ENCODE data around the gene SMIM44. TPM values are rescaled to one million over a fixed set of nuclear protein-coding genes. Genes with fewer than 3 reads are reported as not detected.
"Not testable (repeated sequence)": the region's sequence is repeated elsewhere in the genome, so short reads cannot be mapped to it uniquely, and the experiment has no call there.

Gene SMIM44
- total RNA-seq, 2 donors from 2014 or later, result not detected

DNA sequence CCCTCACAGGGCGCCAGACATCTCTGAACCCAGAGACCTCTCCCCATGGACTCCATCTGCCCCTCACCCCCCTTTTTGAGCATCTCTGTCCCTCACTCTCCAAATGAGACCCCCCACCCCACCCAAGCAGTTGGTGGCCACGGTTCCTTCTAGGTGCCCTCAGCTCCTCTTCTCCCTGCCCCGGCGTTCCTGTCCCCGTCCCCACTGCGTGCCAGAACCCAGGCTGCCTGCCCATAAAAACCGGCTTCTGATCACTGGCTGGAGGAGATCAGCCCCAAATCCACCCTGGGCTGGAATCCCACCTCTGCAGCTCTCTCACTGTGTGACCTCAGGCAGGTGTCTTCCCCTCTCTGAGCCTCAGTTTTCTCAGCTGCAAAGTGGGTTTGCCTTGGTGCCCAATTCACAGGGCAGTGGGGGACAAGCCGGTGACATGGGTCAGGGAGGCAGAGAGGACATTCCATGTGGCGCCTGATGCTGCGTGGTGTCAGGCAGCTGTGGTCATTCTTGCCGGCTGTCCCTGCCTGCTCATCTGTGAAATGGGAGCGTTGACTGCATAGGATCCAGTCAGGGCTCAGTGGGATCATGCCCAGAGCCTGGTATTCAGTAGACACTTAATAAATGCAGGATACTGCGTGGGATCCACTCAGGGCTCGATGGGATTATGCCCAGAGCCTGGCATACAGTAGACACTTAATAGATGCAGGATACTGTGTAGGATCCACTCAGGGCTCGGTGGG, 28.4 kb downstream of the SMIM44 start:
- no peak overlapping the region for H3K9ac ChIP-seq (ENCODE audit: extremely low read depth, low read length, poor library complexity, severe bottlenecking)
- H3K9me3 ChIP-seq (ENCODE audit: control insufficient read depth, low read length), result no peaks in the 10 kb centered on the region
- H3K4me3 ChIP-seq (ENCODE audit: low read length), result no peak overlapping the region
- Mint-ChIP-seq H3K36me3 (ENCODE audit: low read depth) (no peaks in the 10 kb centered on the region), H3K4me1 (peaks cover 7% of the 10 kb centered on the region), H3K27ac (no peak overlapping the region), H3K9me3 (no peaks in the 10 kb centered on the region), H3K27me3 (ENCODE audit: insufficient read depth) (no peaks in the 10 kb centered on the region), H3K4me3 (no peak overlapping the region)
- no peaks in the 10 kb centered on the region for H3K36me3 ChIP-seq (ENCODE audit: control insufficient read depth, insufficient read depth, low read length)
- DNase-seq, result no peak
- no peak overlapping the region for H3K27ac ChIP-seq (ENCODE audit: low read depth, low read length)
- TF ChIP-seq CTCF (conservative IDR thresholded peaks at IDR 0.05), result no peak
- H3K4me1 ChIP-seq (ENCODE audit: control insufficient read depth, insufficient read depth, low read length), result peaks cover 8% of the 10 kb centered on the region
- no peaks in the 10 kb centered on the region for H3K27me3 ChIP-seq (ENCODE audit: control insufficient read depth, insufficient read depth, low read length, poor library complexity, severe bottlenecking)
- WGBS, 2 experiments (ENCODE audit: insufficient coverage in 1 of 2, insufficient read length in 1 of 2), result 93 to 98% methylated on average over 13 to 15 of the region's 15 CpGs

- no peak overlapping the region for H3K27ac ChIP-seq (ENCODE audit: low read depth, low read length)
- Mint-ChIP-seq H3K4me3 (no peak overlapping the region), H3K27me3 (ENCODE audit: insufficient read depth) (no peaks in the 10 kb centered on the region), H3K27ac (no peak overlapping the region), H3K36me3 (ENCODE audit: low read depth) (no peaks in the 10 kb centered on the region), H3K4me1 (peaks cover 7% of the 10 kb centered on the region), H3K9me3 (no peaks in the 10 kb centered on the region)
- no peak for DNase-seq
- H3K4me3 ChIP-seq (ENCODE audit: low read length), result no peak overlapping the region
- no peaks in the 10 kb centered on the region for H3K27me3 ChIP-seq (ENCODE audit: control insufficient read depth, insufficient read depth, low read length, poor library complexity, severe bottlenecking)
- no peak overlapping the region for H3K9ac ChIP-seq (ENCODE audit: extremely low read depth, low read length, poor library complexity, severe bottlenecking)
- 93 to 97% methylated on average over 10 to 25 of the region's 25 CpGs for WGBS, 2 experiments (ENCODE audit: insufficient coverage in 1 of 2, insufficient read length in 1 of 2)
- H3K36me3 ChIP-seq (ENCODE audit: control insufficient read depth, insufficient read depth, low read length), result no peaks in the 10 kb centered on the region
- no peaks in the 10 kb centered on the region for H3K9me3 ChIP-seq (ENCODE audit: control insufficient read depth, low read length)
- no peak for TF ChIP-seq CTCF (conservative IDR thresholded peaks at IDR 0.05)
- peaks cover 8% of the 10 kb centered on the region for H3K4me1 ChIP-seq (ENCODE audit: control insufficient read depth, insufficient read depth, low read length)
Measured at GRCh38 chr19:3453840-3454239, 29.4 kb downstream of the SMIM44 start.

DNA sequence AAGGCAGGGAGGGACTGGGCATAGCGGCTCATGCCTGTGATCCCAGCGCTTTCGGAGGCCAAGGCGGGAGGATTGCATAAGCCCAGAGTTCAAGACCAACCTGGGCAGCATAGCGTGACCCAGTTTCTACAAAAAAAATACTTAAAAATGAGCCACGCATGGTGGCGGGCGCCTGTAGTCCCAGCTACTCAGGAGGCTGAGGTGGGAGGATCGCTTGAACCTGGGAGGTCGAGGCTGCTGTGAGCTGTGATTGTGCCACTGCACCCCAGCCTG, 30.4 kb downstream of the SMIM44 start:
- H3K36me3 Mint-ChIP-seq (ENCODE audit: low read depth); H3K27ac Mint-ChIP-seq: not testable (repeated sequence)

More for the DNA sequence above, 30.4 kb downstream of the SMIM44 start:
- not testable (repeated sequence) for H3K9me3 Mint-ChIP-seq; H3K9ac ChIP-seq (ENCODE audit: extremely low read depth, low read length, poor library complexity, severe bottlenecking); H3K4me3 Mint-ChIP-seq; H3K9me3 ChIP-seq (ENCODE audit: control insufficient read depth, low read length); DNase-seq; H3K4me1 ChIP-seq (ENCODE audit: control insufficient read depth, insufficient read depth, low read length); H3K27ac ChIP-seq (ENCODE audit: low read depth, low read length); H3K36me3 ChIP-seq (ENCODE audit: control insufficient read depth, insufficient read depth, low read length); H3K27me3 ChIP-seq (ENCODE audit: control insufficient read depth, insufficient read depth, low read length, poor library complexity, severe bottlenecking); H3K4me1 Mint-ChIP-seq; H3K4me3 ChIP-seq (ENCODE audit: low read length); H3K27me3 Mint-ChIP-seq (ENCODE audit: insufficient read depth)
- WGBS, 2 experiments (ENCODE audit: insufficient coverage in 1 of 2, insufficient read length in 1 of 2), result 91 to 96% methylated on average over 10 of the region's 10 CpGs
